ENCODE results near the gene CNNM4.

GRCh38 chr2:96811917-96812316 is 51.2 kb downstream of the CNNM4 start:
- no peak for TF ChIP-seq CTCF (IDR thresholded peaks at IDR 0.05; ENCODE audit: insufficient read depth, low read length, poor library complexity, severe bottlenecking)
- TF ChIP-seq EZH2phosphoT487 (conservative IDR thresholded peaks at IDR 0.05; ENCODE audit: low read length), result no peak

Data from SU-DHL-6 (cell line).